Choroid plexus epithelial cell (primary cell): ENCODE measurements around the gene COL4A1.

Experiments
- DNase-seq: peaks from one replicate; pipeline ENCODE4 v3.0.0-alpha.2; 2010; ENCODE audit warnings: low read depth
- H3K4me3 ChIP-seq: 2 replicates; pipeline ENCODE4 v1.5.1; 2011; ENCODE audit warnings: low read depth, mild to moderate bottlenecking, control low read depth, low read length, moderate library complexity
- CTCF ChIP-seq: conservative IDR thresholded peaks from 2 replicates; pipeline ENCODE4 v1.5.1; 2011; ENCODE audit warnings: low read depth, mild to moderate bottlenecking, control low read depth, inconsistent platforms, low read length, moderate library complexity

COL4A1 gene

GRCh38 chr13:110244071-110244830 is 62.7 kb downstream of the COL4A1 start:
- TF ChIP-seq CTCF: no peak
- no peak for DNase-seq
- H3K4me3 ChIP-seq: no peak overlapping the region

GRCh38 chr13:110242615-110243014 is 64.3 kb downstream of the COL4A1 start:
- no peak overlapping the region for H3K4me3 ChIP-seq
- DNase-seq: no peak
- no peak for TF ChIP-seq CTCF

GRCh38 chr13:110240943-110241342 is 66.0 kb downstream of the COL4A1 start:
- no peak for TF ChIP-seq CTCF
- no peak overlapping the region for H3K4me3 ChIP-seq
- no peak for DNase-seq

GRCh38 chr13:110240352-110240751 is 66.6 kb downstream of the COL4A1 start:
- H3K4me3 ChIP-seq: no peak overlapping the region
- no peak for DNase-seq
- TF ChIP-seq CTCF: no peak

- peak; percentile 31 for TF ChIP-seq CTCF
- peak; percentile 57 for DNase-seq
These were observed 67.5 kb downstream of the COL4A1 start for GRCh38 chr13:110239280-110240125.

GRCh38 chr13:110238818-110239195 is 68.2 kb downstream of the COL4A1 start:
- H3K4me3 ChIP-seq: no peak overlapping the region
- DNase-seq: peak; percentile 55
- TF ChIP-seq CTCF: no peak

More at GRCh38 chr13:110239280-110240125, 67.5 kb downstream of the COL4A1 start:
- no peak overlapping the region for H3K4me3 ChIP-seq
